Heart left ventricle (tissue), 16 donors: ENCODE data around the gene MECP2. TPM values are rescaled to one million over a fixed set of nuclear protein-coding genes. Genes with fewer than 3 reads are reported as not detected.

Experiments
- ATAC-seq, 4 donors: fragments of 200-7000 bp; cut with Tn5 transposase; one replicate each; pipeline ENCODE4 v1.9.1; 2020 to 2022; ENCODE audit warnings: moderate library complexity in 4 of 4, mild to moderate bottlenecking in 3 of 4, moderate number of reproducible peaks in 1 of 4
- DNase-seq, 5 donors: peaks; one replicate each; pipeline ENCODE4 v3.0.0-alpha.2; 2020
- H3K27ac ChIP-seq, 12 donors: fragments of 200-600 bp; sonication (generic) in 4 of 12; one replicate each; pipeline versions ENCODE4 v1.5.0 to v1.8.0; 2016 to 2022; ENCODE audit warnings: mild to moderate bottlenecking in 2 of 12
- H3K27me3 ChIP-seq, 9 donors: fragments of 200-600 bp; sonication (generic) in 2 of 9; one replicate each; pipeline versions ENCODE4 v1.5.1 to v1.8.0; 2016 to 2022; ENCODE audit warnings: mild to moderate bottlenecking in 3 of 9
- H3K36me3 ChIP-seq, 9 donors: fragments of 200-600 bp; sonication (generic) in 2 of 9; one replicate each; pipeline versions ENCODE4 v1.5.0 to v1.8.0; 2018 to 2022; ENCODE audit warnings: mild to moderate bottlenecking in 2 of 9
- H3K4me1 ChIP-seq, 12 donors: fragments of 200-600 bp; sonication (generic) in 4 of 12; one replicate each; pipeline versions ENCODE4 v1.5.0 to v1.8.0; 2016 to 2022; ENCODE audit warnings: mild to moderate bottlenecking in 3 of 12
- H3K4me3 ChIP-seq, 12 donors: fragments of 200-600 bp; sonication (generic) in 4 of 12; one replicate each; pipeline versions ENCODE4 v1.5.0 to v1.8.0; 2017 to 2022; ENCODE audit warnings: mild to moderate bottlenecking in 9 of 12, moderate library complexity in 4 of 12
- H3K9me3 ChIP-seq, 12 donors: fragments of 200-600 bp; sonication (generic) in 4 of 12; one replicate each; pipeline versions ENCODE4 v1.5.0 to v1.8.0; 2016 to 2022; ENCODE audit warnings: mild to moderate bottlenecking in 1 of 12
- POLR2A ChIP-seq, 2 donors: fragments of 450-650 bp; IDR thresholded peaks; one replicate each; pipeline ENCODE4 v1.6.1; 2017; ENCODE audit warnings: antibody characterized with exemption in 2 of 2, mild to moderate bottlenecking in 2 of 2, moderate library complexity in 2 of 2
- WGBS, 4 donors: extraction: QIAGEN DNeasy Blood & Tissue Kit in 2 of 4; methylation state at CpG; one replicate each; pipeline versions ENCODE4 v1.1.5 to v1.1.7; 2013 to 2018; 5-methylcytosine and 5-hydroxymethylcytosine counted together
- intact Hi-C, 10 donors: fragments of 100-400 bp; cut with DNase I; formaldehyde crosslinking; loops; one replicate each; pipeline versions ENCODE4 v1.11.1 to v1.14.2; 2022
- polyA plus RNA-seq, 2 donors: library from polyadenylated mRNA; stranded (reverse); fragments of 200-250 nt; gene quantifications; one replicate each; pipeline ENCODE4 v1.2.3, GENCODE V29; 2013
- total RNA-seq, 9 donors: library from RNA; depleted of rRNA in 2 of 9; stranded (reverse); fragments of >200 nt in 2 of 9; fragmentation: NEBNext Ultra II Directional in 3 of 9; extraction: Animal tissue kit (Norgen Biotek cat#: 25700) in 3 of 9; gene quantifications; one replicate each; pipeline versions ENCODE4 v1.1.0 to v1.2.4, GENCODE V29; 2016 to 2023
- TF ChIP-seq, protein P1 (sequence below), 12 donors: fragments of 200-600 bp; sonication (generic) in 4 of 12; IDR thresholded peaks; one replicate each; pipeline versions ENCODE4 v1.5.0 to v1.8.0; 2018 to 2022; ENCODE audit warnings: antibody characterized with exemption in 12 of 12, mild to moderate bottlenecking in 5 of 12
- donor health status: ischemic (EF 13 %, LVEDD 7.1; RV severe dilation, severe dysfunction).
- donor health status: healthy with polysubstance abuse.
- donor health status: DM: no; HTN: yes; CAD: no.
- donor health status: DM: no; HTN: no; CAD: no.
- donor health status: ischemic (EF 25% LVEDD 6.9; RV normal size, moderate dysfunction).
- donor health status: ischemic (EF 25% LVEDD 5.7; RV mildly dilated, moderate dysfunction).
- donor health status: healthy.
- donor health status: DM: yes; HTN: yes; CAD: no.
- donor health status: ischemic (EF 35%, LVEDD 5.7; RV mildly dilated, moderate dysfunction).
- donor health status: nonischemic (EF 11% LVEDD 7.7; RV severe dilation, severe dysfunction).
- donor health status: DM: yes; HTN: yes; CAD: no.
- donor health status: PGD.
- donor health status: ischemic (EF 29% LVEDD 5.4; RV normal size, mild dysfunction).
- donor health status: nonischemic (EF 23%, LVEDD 6.1; RV moderate dilation, normal function).

Gene MECP2
- total and polyA plus RNA-seq, 11 donors = 22.7 to 83.3 (median 33.6) TPM

- peaks cover 0 to 42% (median 3%) of the 10 kb centered on the region in 9 donors for H3K36me3 ChIP-seq
- no peak for TF ChIP-seq POLR2A (IDR thresholded peaks at IDR 0.05)
- TF ChIP-seq, protein P1, sequence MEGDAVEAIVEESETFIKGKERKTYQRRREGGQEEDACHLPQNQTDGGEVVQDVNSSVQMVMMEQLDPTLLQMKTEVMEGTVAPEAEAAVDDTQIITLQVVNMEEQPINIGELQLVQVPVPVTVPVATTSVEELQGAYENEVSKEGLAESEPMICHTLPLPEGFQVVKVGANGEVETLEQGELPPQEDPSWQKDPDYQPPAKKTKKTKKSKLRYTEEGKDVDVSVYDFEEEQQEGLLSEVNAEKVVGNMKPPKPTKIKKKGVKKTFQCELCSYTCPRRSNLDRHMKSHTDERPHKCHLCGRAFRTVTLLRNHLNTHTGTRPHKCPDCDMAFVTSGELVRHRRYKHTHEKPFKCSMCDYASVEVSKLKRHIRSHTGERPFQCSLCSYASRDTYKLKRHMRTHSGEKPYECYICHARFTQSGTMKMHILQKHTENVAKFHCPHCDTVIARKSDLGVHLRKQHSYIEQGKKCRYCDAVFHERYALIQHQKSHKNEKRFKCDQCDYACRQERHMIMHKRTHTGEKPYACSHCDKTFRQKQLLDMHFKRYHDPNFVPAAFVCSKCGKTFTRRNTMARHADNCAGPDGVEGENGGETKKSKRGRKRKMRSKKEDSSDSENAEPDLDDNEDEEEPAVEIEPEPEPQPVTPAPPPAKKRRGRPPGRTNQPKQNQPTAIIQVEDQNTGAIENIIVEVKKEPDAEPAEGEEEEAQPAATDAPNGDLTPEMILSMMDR (IDR thresholded peaks at IDR 0.05) = no peak
- ATAC-seq (no peak), DNase-seq (no peak)
- intact Hi-C loops = loop anchor here in 2 of 10 donors (5.0 kb wide), 2 partner anchors 34 to 39 kb away; no protein-coding TSS in a partner anchor
- WGBS, 4 donors = 87 to 92% (median 90%) methylated on average over 24 to 26 of the region's 26 CpGs
- peak overlapping the region in 1 of 12 donors; percentile 69 for H3K4me3 ChIP-seq
- H3K9me3 ChIP-seq = no peaks in the 10 kb centered on the region
- peaks cover 0 to 27% (median 7%) of the 10 kb centered on the region in 12 donors for H3K4me1 ChIP-seq
- peaks cover 0 to 35% (median 0%) of the 10 kb centered on the region in 9 donors for H3K27me3 ChIP-seq
- no peak overlapping the region for H3K27ac ChIP-seq
Measured at GRCh38 chrX:154017766-154018517, 79.6 kb downstream of the MECP2 start.

GRCh38 chrX:154016366-154017076 lies 81.0 kb downstream of the MECP2 start:
- DNase-seq (no peak), ATAC-seq (no peak)
- peaks cover 0 to 27% (median 7%) of the 10 kb centered on the region in 12 donors for H3K4me1 ChIP-seq
- peaks cover 0 to 35% (median 0%) of the 10 kb centered on the region in 9 donors for H3K27me3 ChIP-seq
- no peak overlapping the region for H3K27ac ChIP-seq
- peaks cover 0 to 51% (median 3%) of the 10 kb centered on the region in 9 donors for H3K36me3 ChIP-seq
- H3K4me3 ChIP-seq = no peak overlapping the region
- H3K9me3 ChIP-seq = no peaks in the 10 kb centered on the region
- TF ChIP-seq POLR2A (IDR thresholded peaks at IDR 0.05) = no peak
- TF ChIP-seq, protein P1 (IDR thresholded peaks at IDR 0.05) = no peak
- intact Hi-C loops = loop anchor here in 2 of 10 donors (5.0 kb wide), 2 partner anchors 36 to 41 kb away; no protein-coding TSS in a partner anchor
- WGBS, 4 donors = 83 to 91% (median 89%) methylated on average over 11 to 24 of the region's 24 CpGs

- intact Hi-C loops = loop anchor here in 2 of 10 donors (5.0 kb wide), 2 partner anchors 37 to 42 kb away; no protein-coding TSS in a partner anchor
- Histone ChIP-seq H3K9me3 (no peaks in the 10 kb centered on the region), H3K36me3 (peaks cover 0 to 59% (median 3%) of the 10 kb centered on the region in 9 donors), H3K27me3 (peaks cover 0 to 36% (median 0%) of the 10 kb centered on the region in 9 donors), H3K27ac (no peak overlapping the region), H3K4me3 (no peak overlapping the region), H3K4me1 (peaks cover 0 to 22% (median 4%) of the 10 kb centered on the region in 12 donors)
- TF ChIP-seq, protein P1 (IDR thresholded peaks at IDR 0.05) = no peak
- no peak for TF ChIP-seq POLR2A (IDR thresholded peaks at IDR 0.05)
- WGBS, 4 donors = 80 to 88% (median 84%) methylated on average over 15 to 16 of the region's 16 CpGs
- ATAC-seq (no peak), DNase-seq (no peak)
Measured at GRCh38 chrX:154015581-154016264, 81.8 kb downstream of the MECP2 start.
